HG02885 (cell line): Measurements from ENCODE around the gene CLDND1.
A peak's percentile ranks its signal among the peaks of the same experiment; 100 is the strongest.
"Not testable (repeated sequence)": the region's sequence is repeated elsewhere in the genome, so short reads cannot be mapped to it uniquely, and the experiment has no call there.

Source experiments
- ATAC-seq: cut with Tn5 transposase; IDR thresholded peaks from one replicate; pipeline ENCODE4 v1.9.1; 2021; ENCODE audit warnings: mild to moderate bottlenecking; ENCODE audit not compliant: unreplicated experiment, poor library complexity

The CLDND1 gene

DNA sequence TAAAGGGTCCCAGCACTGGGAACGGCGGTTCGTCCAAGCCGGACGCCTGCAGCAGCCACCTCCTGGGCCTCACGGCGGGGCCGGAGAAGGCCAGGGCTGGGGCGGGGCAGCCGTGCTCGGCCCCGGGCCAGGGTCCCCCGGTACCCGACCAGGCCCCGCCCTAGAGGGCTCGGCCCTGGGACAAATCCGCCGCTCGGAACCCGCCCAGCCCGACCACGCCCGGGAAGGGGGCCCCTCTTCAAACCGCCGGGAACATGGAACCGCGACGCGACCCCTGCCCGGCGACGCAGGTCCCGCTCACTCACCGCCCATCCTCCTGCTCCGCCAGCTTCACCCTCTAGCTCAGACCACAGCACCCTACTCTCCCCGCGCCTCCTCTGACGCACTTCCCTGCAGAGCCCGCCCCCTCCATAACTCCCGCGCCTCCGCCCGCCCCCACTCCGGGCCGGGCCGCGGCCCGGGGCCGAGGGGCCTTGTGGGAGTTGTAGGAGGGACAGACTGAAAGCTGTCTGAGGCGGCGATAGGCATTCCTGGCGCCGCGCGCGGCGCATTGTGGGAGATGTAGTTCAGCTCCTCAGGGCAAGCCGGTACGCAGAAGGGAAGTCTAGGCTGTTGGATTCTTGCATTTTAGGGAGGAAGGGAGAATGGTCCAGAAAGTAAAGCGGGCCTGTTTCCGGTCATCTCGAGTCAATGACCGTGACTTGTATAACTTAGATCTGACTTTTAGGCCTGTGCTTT lies at the start of gene CLDND1:
Gene CLDND1 (minus strand): TSS at position 359 of the 738 bp plus-strand sequence. CDS start 1,478 bp downstream, outside the sequence.
- peak; percentile 88 for ATAC-seq

GRCh38 chr3:98568402-98568801 lies 45.7 kb upstream of the CLDND1 start:
- ATAC-seq: no peak

GRCh38 chr3:98567666-98568270 lies 45.1 kb upstream of the CLDND1 start:
- ATAC-seq: peak; percentile 46

GRCh38 chr3:98565843-98566242 lies 43.1 kb upstream of the CLDND1 start:
- no peak for ATAC-seq

DNA sequence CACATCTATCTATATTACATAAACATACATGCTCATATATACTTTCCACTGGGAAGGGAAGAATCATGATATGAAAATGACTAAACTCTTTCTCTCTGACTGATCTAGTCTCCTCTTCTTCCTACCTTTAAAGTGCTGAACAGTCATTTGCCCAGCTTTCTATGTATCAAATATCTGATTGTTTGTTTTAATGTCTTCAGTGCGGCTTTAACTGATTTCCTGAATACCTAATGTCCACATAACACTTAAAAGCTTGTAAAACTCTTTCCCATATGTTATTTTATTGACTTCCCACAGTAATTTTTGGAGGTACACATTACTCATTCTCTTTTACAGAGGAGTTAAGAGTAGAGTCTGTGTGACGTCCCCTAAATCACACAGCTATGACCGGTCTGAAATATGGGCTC lies 42.5 kb upstream of the CLDND1 start:
- ATAC-seq: peak; percentile 20

DNA sequence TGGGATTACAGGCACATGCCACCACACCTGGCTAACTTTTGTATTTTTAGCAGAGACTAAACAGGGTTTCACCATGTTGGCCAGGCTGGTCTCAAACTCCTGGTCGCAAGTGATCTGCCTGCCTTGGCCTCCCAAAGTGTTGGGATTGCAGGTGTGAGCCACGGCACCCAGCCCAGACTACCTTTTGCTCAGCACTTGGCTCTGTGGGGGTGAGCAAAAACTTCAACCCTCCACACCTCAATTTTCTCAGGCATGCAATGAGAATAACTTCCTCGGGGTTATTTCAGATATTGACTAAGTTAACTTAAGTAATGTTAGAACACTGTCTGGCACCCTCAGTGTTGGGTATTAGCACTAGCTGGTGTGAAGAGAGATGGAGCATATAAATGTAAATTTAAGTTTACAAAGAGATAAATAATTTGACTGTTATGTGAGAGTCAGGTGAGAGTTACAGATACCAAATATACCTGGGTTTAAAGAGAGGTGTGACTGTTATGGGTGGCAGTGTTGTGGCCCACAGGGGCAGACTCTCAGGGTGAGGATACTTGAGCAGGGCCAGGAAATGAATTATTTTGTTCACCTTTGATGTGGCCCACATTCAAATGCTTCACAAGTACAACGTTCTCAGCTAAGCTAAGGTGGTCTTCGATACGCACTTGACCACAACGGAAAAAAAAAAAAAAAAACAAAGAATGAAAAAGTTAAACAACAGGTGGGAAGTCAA lies 41.7 kb upstream of the CLDND1 start:
- no peak for ATAC-seq

DNA sequence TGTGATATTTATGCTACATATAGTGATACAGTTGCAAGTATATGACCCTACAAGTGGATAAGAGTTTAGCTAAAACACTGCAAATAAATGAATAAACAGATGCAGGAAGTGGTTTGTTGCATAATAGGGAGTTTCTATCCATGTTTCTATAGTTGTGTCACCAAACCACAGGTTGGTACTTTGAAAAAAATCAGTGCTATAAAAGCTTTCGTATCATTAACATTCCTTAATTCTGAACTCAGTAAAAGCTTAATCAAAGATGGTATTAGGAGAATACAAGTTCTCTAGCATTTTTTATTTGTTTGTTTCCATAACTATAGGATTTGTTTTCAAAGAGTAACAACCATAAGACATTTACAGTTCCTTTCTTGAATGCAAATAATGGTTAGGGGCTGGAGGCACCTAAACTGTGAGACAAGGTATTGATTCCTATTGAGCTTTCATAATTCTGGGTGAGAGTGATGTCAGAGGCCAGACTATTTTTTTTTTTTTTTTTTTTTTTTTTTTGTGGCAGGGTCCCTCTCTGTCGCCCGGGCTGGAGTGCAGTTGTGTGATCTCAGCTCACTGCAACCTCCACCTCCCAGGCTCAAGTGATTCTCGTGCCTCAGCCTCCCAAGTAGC lies 41.1 kb upstream of the CLDND1 start:
- ATAC-seq: peak; percentile 58

DNA sequence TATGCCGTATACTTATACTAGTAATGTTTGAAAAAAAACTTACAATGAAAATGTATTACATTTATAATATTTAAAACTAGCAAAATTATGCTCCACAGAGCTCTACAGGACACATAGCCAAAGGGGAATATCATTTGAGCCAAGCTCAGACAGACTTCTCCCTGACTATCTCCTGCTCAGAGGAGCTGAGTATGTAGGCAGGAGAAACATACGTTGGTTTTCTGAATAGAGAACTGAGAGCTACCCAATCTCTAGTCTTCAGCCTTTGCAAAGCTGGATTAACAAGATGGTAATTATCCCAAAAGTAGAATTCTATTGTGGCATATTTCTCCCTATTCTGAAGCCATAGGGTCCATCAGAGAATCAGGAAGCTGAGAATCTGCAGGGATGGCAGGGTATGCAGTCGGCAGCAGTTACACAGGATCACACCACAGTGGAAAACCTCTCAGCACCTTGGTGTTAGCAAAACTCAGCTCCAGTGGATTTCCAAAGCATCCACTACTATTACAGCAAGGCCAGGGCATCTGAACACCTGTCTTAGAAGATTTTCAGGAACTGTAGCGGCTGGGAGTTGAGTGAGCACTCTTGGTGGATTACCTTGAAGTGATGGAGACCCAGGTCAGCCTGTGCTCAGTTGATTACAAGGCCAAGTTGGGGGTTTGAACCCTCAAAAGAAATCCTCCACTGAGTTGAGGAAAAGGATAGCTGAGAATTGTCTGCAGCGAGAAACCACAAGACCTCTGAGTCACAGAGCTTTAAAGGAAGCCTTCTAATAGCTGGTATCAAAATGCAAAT lies 39.2 kb upstream of the CLDND1 start:
- peak; percentile 24 for ATAC-seq

DNA sequence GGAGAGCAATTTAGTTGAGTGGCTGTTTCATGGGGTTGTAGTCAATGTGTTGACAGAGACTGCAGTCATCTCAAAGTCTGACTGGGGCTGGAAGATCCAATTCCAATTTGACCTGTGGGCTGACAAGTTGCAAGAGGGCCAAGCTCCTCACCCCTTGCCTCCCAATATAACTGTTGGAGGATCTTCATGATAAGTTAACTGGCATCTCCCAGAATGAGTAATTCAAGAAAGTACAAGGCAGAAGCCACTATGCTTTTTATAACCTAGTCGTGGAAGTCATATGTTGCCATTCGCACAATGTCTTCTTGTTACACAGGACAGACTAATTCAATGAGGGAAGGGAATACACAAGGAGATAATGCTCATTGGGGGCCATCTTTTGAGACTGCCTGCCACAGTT lies 38.2 kb upstream of the CLDND1 start:
- no peak for ATAC-seq

DNA sequence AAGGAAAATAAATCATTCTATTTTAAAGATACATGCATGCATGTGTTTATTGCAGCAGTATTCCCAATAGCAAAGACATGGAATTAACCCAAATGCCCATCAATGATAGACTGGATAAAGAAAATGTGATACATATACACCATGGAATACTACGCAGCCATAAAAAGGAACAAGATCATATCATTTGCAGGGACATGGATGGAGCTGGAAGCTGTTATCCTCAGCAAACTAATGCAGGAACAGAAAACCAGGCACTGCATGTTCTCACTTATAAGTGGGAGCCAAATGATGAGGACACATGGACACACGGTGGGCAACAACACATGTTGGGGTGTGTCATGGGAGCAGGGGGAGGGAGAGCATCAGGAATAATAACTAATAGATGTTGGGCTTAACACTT lies 37.1 kb upstream of the CLDND1 start:
- not testable (repeated sequence) for ATAC-seq

- ATAC-seq: no peak
These were observed 35.6 kb upstream of the CLDND1 start for GRCh38 chr3:98558100-98558827.

DNA sequence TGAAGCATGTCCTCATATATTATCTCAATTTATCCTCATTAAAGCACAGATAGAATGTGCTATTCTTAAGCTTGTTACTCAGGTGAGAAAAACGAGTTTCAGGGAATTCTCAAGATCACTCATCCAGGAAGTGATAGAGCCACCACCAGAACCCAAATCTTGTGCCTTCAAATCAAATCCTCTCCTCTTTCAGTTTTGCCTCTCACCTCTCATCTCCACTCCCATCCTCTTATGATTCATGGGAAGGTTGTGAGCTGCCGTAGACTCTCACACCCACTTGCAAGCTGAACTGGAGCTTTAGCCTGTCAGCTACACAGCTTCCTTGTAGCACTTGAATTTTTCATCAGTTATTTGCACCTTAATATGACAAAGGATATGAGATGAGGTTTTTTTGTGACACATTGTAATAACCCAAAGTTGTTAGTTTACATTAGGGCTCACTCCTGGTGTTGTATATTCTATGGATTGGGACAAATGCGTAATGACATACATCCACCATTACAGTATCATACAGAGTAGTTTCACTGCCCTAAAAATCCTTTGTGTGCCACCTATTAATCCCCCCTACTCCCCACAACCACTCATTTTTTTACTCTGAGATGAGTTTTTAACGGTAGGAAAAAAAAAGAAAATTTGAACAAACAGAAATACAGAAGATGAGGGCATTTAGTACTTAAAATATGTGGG lies 34.8 kb upstream of the CLDND1 start:
- ATAC-seq: peak; percentile 28

GRCh38 chr3:98556164-98557130 lies 33.7 kb upstream of the CLDND1 start:
- ATAC-seq: peak; percentile 80

GRCh38 chr3:98555025-98555379 lies 32.3 kb upstream of the CLDND1 start:
- no peak for ATAC-seq

- no peak for ATAC-seq
These were observed 31.9 kb upstream of the CLDND1 start for GRCh38 chr3:98554580-98554979.

DNA sequence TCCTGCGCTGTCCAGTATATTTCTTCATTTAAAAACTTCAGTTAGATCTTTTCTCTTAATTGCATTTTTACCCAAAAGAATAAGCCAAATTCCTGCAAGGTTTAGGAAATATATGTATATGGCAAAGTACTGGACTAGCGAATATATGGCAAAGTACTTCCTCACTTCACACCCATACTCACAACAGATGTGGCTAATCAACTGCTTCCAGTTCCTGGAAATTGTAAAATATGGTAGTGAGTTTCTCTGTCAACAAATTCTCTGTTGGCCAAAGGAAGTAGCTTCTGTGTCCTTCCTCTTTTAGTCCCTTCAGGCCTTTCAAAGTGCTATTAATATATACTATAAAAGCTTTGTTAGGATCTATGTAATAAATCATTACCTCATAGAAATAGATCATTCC lies 31.1 kb upstream of the CLDND1 start:
- no peak for ATAC-seq

DNA sequence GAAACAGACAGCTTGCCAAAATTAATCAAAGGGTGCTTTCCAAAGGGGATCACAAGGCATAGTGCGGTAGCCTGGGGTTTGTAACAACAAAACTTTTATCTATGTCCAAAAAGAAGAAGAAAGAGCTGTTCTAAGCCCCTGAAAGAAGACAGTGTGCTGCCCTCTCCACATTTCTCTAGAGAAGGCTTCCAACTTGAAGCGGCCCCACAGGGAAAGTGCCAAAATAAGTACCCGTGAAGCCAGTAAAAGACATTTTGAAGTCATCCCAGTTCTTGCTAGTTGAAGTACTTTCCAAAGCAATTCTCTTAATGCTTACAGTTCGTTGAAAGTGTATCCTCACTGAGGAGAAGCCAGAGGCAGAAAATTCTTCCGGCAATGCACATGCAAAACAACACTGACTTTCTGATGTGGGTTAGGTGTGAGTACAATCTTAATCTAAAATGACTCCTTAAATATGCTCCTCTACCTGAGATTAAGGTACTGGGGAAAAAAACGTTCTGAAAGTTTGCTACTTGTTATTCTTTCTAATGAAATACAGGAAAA lies 30.4 kb upstream of the CLDND1 start:
- ATAC-seq: no peak
